Activated CD8-positive, alpha-beta memory T cell treated with anti-CD3 and anti-CD28 coated beads, Interleukin-2, amount 50 U/mL, for 1 hour (primary cell): ENCODE results near the gene NKAIN2.
"Not testable (repeated sequence)": the region's sequence is repeated elsewhere in the genome, so short reads cannot be mapped to it uniquely, and the experiment has no call there.

Experiments used
- DNase-seq: peaks from one replicate; pipeline ENCODE4 v3.0.0-alpha.2; 2020; ENCODE audit errors: extremely low read depth

The NKAIN2 gene

DNA sequence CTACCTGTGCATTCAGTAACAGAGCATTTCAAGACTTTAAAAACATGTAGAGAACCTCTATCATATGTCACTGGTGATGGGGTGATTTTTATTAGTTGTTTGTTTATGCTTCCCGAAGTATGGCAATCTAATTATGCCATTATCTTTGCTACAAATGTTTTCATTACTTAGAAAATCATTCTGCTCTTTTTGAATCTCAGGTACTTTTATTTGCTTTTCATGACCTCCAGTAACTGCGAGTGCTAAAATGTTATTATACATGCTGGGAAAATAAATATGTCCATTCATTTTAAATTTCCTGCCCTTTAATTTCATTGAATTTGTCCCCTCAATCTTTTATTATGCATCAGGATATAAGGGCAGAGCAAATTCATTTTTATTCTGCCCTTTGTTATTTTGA, 515.7 kb downstream of the NKAIN2 start:
- DNase-seq, result no peak

DNA sequence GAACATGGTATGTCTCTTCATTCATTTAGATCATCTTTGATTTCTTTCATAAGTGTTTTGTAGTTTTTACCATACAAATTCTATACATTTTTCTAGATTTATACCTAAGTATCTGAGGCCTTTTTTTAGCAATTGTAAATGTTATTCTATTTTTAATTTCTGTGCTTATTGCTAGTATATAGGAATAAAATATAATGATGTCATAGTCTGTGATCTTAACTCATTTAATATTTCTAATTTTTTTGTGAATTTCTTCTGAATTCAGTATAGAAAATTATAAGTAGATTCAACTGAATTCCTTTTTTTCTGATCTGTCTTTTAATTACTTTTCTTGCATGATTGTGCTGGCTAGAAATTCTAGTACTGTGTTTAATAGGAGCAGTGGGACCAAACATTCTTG, 520.6 kb downstream of the NKAIN2 start:
- DNase-seq, result no peak

DNA sequence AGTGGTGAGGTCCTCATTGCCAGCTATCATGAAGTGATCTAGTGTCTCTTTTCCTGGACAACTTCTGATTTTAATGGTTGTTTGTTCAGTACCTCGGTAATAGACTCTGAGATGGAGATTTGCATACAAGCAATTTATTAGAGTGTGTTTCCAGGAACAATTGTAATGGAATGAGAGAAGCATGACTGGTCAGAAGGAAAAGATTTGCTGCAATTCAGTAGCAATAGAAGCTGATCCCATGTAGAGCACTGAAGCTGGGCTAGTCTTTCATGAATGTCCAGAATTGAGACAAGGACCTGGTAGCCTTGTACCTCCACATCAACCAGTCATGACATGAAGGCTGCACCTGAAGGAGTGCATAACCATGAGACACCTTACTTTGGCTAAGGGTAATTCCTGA, 526.5 kb downstream of the NKAIN2 start:
- no peak for DNase-seq

DNA sequence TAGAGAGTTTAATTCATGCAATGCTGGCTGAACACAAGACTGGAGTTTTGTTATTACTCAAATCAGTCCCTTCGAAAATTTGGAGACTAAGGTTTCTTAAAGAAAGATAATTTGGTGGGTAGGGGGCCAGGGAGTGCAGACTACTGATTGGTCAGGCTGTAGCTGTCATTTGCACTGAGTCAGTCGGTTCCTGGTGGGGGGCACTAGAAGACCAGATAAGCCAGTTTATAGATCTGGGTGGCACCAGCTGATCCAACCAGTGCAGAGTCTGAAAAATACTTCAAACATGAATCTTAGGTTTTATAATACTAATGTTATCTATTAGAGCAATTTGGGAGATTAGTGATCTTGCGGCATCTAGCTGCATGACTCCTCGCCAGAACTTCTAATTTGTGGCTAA, 530.7 kb downstream of the NKAIN2 start:
- no peak for DNase-seq

DNA sequence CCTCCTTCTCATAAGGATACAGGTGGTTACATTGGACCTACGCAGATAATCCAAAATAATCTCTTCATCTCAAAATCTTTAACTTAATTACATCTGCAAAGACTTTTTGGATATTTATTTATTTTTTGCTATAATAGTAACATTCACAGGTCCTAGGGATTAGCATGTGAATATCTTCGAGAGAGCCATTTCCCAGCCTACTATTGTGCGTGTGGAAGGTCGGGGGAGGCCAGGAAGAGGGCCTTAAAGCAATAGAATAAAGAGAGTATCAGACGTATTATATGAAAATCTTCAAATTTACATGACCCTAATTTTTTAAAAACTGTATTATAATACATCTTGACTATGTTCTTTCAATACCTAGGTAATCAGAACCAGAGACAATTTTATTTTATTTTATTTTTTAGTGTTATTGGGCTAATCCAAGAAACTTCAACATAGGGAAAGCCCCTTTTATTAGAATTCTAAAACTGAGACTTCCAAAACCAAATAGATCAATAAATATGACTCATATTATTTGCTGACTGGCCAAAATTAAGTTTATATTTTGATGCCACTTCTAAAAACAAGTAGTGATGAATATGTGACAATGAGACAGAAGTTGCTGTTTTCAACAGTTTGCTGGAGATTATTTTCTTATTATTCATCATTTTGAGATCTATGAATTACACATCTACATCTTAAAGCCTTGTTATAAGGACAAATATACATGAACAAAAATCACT, 536.1 kb downstream of the NKAIN2 start:
- no peak for DNase-seq

DNA sequence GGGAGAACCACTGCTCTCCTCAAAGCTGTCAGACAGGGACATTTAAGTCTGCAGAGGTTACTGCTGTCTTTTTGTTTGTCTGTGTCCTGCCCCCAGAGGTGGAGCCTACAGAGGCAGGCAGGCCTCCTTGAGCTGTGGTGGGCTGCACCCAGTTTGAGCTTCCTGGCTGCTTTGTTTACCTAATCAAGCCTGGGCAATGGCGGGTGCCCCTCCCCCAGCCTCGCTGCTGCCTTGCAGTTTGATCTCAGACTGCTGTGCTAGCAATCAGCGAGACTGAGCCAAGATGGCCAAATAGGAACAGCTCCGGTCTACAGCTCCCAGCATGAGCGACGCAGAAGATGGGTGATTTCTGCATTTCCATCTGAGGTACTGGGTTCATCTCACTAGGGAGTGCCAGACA, 544.7 kb downstream of the NKAIN2 start:
- DNase-seq, result not testable (repeated sequence)

DNA sequence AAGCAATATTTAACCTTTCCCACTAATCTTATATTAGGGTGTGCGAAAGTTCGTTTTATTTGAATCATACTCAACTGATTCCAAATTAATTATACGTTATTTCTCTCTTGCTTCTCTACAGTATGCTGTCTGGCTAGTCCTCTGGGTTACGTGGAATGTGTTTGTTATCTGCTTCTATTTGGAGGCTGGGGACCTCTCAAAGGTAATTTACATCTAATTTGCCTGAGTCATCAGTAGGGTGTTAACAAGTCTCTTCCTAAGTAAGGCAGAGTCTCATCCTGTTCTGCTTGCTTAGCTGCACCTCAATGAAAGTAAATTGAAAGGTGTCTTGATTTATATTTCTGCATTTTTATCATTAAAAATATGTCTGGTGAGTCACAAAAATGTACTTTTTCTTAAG, 551.5 kb downstream of the NKAIN2 start:
- DNase-seq, result no peak

DNA sequence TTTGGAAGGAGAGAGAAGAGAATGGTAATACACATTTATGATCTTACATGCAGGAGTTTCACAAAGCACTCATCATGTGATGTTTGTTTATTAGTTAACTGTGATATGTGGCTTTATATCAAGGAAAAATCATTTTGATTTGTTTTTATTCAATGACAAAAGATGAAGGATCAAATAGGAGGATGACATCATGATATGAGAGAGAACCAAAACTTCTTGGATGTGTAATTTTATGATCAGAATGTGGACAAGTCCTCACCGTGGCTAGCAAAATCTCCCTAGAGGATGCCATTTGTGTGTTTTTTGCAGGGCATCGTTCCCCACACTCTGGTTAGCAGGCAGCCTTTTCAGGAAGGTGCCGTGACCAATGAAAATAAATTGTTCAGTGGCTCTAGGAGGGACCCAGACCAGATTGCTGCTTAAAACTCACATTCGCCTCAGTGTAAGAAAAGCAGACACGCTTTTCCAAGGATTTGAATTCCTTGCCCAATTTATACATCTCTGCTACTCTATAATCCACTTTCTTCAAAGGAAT, 552.7 kb downstream of the NKAIN2 start:
- no peak for DNase-seq

DNA sequence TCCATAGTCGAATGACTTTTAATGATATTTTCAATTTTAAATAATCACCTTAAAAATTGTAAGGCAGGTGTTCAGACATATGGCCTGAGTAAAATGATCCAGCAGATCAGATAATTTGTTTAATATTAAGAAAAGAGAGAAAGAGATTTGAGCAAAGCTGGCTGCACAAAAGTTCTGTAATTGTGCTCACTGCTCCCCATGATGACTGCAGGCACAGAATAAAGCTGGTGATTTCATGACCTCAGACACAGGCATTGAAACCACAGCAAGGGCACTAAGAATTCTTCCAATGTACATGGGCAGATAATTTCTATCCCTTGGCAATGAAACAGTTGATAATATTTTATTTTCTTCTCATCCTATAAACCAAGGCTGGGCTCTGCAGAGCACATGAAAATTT, 553.1 kb downstream of the NKAIN2 start:
- DNase-seq, result no peak

DNA sequence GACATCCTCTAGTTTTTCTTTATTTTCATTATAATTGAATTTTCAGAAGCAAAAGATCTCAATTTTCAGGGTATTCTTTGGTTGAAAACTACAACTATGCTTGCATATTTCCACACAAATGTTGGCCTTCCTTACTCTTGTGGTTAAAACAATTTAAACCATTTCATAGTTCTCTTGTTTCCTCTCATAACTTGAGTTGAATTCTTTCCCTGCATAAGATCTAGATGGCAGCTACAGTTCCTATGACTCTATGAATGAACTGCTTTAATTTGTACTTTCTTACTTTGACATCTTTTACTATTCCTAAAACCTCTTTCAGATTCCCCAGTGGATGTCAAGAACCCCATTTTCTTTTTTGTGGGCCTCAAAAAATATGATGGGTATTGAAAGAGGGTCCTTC, 564.5 kb downstream of the NKAIN2 start:
- no peak for DNase-seq

DNA sequence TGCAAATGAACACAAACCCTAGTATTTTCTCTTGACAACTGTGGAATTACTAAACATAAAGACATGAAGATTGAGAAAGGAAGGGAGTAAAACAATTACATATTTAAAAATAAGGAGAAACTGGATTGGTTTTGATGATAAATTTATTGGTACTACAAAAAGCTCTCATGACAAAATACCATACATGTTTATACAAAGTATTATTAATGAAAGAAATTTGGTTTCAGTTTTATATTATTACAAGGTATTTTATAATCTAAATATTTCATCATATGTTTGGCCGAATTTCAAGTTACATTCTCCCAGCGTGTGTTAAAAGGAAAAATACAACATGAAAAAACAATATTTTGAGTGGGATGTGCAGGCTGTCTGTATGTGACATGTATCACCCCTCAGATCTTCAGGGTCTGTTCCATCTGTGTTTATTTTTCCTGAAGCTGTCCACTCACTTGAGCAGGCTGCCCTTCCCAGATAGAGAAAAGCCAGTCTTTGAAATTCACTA, 568.4 kb downstream of the NKAIN2 start:
- DNase-seq, result no peak

DNA sequence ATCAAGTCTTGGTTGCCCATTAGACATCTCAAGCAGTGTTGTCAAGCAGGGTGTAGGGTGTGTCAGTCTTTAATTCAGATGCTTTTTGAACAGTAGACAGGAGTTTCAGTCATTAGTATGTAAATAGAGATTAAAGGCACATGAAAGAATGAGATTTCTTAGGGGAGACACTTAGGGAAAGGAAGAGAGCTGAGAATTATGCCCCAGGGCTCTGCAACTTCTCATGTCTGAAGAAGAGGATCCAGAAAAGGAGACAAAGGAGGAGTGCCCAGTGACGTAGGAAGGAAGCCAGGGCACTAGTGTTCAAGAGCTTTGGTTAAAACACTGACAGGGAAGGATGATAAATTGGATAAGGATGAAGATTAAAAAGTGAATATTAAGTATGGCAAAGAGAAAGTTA, 569.7 kb downstream of the NKAIN2 start:
- DNase-seq, result no peak

DNA sequence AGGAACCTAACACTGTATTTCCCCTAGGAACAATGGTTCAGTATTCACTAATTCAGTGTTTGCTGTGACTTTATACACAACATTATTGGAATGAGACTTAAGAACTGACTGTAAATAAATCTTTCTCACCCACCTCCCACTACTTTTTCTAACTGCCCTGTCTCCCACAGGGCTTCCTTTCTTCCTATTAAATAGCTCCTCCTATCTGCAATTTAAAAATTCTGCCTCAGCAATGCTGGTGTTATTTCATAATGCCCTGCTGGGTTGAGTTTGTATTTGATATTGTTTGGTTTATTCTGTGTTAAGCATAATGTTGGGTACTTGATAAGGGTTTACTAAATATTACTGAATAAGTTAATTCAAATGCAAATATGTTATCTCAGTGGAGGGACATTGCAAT, 585.5 kb downstream of the NKAIN2 start:
- DNase-seq, result no peak

DNA sequence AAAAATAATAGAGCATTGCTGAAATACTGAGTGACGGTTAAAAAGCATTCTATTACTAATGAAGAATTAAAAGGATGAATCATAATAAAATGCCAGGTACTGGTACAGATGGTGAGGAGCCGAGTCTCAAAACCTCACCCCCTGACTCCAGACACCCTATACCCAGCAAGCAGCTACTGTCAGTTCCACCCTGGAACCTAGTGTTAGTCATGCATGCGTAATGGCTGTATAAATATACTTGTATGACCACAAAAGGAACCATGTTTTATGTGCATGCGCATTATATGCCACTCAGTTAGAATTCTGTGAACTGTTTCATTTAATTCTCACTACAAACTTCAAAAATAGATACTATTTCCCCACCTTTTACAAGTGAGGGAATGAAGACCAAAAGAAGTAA, 589.9 kb downstream of the NKAIN2 start:
- no peak for DNase-seq

DNA sequence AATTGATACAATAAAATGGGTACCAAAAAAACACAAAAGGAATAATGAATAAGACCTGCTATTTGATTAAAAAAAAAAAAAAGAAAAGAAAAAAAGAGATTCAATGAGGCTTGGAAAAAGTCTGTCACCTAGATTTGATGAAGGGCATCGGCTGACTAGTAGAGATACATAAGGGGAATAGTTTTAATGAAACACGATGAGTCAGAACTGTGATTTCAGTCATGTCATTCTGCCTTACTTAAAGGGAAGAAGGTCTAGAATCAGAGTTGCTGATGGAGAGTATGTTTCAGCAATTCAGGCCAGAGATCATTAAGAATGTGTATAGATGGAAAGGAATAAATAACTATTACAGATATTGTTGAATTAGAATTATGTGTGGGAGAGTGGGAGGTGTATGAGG, 592.7 kb downstream of the NKAIN2 start:
- no peak for DNase-seq

DNA sequence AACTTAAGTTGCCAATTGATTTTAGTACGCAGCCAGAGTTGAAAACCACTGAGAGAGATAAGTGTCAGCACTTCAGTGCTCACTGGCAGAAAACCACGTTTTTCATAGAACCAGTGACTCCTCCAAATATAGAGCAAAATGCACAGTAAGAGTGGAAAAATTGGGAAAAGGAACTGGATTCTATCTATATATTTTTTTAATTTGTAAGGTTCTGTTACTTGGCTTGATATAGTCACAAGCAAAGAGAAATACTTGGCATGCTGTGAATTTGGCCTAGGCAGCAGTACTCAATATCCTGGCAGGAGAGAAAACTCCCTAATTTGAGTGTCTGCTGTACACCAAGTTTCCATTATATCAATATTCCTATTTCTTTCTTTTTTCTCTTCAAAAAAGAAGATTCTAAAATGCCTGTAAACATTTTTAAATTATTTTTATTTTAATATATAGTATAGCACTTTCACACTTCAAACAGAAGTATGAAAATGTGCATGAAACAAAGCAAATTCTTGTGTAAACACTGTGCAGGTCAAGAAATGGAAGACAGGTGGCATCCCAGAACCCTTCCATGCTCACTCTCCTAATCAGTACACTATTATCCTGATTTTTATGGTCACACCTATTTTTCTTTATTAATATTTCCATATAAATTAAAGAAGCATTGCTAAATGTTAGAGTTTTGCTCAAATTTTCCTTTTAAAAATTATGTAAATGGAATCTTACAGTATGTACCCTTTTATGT, 596.8 kb downstream of the NKAIN2 start:
- DNase-seq, result no peak

DNA sequence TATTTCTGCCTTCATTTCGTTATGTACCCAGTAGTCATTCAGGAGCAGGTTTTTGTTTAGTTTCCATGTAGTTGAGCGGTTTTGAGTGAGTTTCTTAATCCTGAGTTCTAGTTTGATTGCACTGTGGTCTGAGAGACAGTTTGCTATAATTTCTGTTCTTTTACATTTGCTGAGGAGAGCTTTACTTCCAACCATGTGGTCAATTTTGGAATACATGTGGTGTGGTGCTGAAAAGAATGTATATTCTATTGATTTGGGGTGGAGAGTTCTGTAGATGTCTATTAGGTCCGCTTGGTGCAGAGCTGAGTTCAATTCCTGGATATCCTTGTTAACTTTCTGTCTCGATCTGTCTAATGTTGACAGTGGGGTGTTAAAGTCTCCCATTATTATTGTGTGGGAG, 606.8 kb downstream of the NKAIN2 start:
- not testable (repeated sequence) for DNase-seq

DNA sequence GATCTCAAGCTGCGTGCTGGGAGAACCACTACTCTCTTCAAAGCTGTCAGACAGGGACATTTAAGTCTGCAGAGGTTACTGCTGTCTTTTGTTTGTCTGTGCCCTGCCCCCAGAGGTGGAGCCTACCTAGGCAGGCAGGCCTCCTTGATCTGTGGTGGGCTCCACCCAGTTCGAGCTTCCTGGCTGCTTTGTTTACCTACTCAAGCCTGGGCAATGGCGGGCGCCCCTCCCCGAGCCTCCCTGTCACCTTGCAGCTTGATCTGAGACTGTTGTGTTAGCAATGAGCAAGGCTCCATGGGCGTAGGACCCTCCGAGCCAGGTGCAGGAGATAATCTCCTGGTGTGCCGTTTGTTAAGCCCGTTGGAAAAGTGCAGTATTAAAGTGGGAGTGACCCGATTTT, 609.0 kb downstream of the NKAIN2 start:
- not testable (repeated sequence) for DNase-seq

DNA sequence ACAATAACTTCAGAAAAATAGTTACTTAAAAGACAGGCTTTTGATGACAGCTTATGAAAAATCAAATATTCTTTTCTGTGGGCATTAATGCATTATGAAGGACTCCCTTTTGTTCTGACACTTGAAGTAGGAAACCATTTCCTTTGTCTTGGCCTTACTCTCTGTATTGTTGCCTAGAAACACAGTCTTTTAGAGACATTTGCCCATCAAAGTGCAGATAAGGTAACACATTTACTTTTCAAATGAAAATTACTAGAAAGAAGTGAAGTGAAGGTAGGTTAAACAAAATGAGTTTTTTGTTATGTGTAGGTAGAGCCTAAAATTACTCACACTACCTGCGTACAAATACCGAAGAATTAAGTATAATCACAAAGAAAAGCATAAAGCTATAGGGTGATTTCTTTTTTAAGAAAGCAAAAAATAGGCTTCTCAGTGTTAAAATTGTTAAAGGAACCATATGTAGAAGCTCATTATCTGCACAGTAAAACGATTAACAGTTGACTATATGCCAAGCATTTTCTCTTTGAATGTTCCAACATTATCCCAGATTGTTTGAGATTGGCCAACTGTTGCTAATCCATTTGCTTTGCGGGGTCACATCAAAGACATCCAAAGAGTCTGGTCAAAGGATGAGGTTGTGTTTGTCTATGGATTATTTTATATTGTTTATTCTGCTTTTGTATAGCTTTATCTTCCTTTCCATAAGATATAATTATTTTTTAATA, 616.6 kb downstream of the NKAIN2 start:
- DNase-seq, result no peak

DNA sequence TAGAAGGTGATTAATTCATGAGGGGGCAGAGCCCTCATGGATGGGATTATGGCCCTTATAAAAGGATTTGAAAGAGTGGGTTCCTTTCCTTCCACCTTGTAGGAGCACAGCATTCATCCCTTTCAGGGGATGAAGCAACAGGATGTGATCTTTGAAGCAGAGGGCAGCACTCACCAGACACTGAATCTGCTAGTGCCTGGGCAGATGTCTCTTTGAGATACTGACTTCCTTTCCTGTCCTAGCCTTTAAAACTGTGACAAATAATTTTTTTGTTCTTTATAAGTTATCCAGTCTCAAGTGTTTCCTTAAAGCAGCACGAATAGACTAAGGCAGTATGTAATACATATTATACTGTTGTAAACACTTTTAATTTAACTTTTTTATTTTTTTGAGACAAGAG, 620.0 kb downstream of the NKAIN2 start:
- DNase-seq, result no peak

DNA sequence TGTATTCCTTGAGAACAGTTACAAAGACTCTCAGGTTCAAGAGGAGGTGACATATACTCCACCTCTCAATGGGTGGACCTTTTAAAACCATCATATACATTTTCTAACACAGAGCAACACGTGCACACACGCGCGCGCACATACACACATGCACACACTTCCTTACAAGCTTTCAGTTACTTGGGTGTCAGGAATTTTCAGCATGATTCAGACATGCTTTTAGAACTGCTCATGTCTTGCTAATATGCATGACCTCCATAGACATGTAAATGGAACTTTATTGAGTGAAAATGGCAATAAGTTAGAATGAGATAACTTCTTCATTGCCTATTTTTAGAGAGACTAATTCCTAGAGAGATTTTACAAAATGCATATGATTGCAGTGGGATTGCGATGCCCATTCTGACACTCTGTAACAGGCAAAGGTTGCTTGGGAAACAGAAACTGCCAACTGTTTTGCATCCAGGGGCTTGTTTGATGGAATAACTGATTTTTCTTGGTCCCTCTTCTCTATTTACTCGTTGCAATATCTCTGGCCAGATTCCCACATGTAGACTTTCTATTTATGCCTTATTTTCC, 627.2 kb downstream of the NKAIN2 start:
- DNase-seq, result no peak

DNA sequence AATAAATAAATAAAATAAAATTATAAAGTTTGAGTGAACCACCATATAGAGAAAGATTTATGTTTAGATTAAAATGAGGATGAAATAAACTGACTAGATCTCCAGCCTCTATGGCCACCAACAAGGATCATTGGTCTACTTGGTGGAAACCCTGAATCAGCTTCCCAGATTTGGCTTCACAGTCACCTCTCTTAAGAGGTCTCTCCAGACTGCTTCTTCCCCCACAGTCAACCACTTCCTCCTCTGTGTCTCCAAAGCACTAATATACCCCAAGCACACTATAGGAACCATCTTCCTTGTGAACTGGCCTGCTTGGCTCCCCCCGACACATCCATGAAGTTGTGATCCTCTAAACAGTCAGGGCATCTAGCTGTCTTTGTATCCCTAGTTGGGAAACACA, 629.0 kb downstream of the NKAIN2 start:
- DNase-seq, result no peak
